ENCODE data around the gene NELL2. TPM values are rescaled to one million over a fixed set of nuclear protein-coding genes. Genes with fewer than 3 reads are reported as not detected.

Gene NELL2
- total RNA-seq, 1 experiment from 2014 or later, result 1.1 TPM

DNA sequence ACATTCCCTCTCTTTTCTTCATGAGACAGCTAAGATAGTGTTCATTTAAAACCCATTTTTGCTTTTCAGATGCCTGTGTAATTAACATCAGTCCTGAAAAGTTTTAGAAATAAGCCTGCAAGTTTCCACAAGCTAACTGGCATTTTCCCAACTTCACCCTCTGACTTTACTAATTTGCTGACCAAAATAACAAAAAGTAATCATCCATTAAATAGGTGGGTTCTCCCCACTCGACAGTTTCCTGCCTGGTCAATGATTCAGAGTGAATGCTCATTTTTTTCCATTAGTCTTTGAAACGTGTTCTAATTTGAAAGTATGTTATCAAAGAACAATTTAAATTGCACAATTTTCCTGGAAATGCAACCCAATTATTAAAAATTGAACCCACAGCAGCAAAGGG, 23.6 kb downstream of the NELL2 start:
- no peak overlapping the region for H3K4me3 ChIP-seq (replicated peaks in 1 of 2; ENCODE audit: low read depth in 1 of 2, low read length in 2 of 2)
- H4K20me1 ChIP-seq (ENCODE audit: insufficient read depth), result no peaks in the 10 kb centered on the region
- H3K9me3 ChIP-seq (ENCODE audit: control insufficient read depth in 1 of 2, insufficient read depth in 1 of 2, low read depth in 1 of 2, low read length in 2 of 2), result no peaks in the 10 kb centered on the region
- no peak overlapping the region for H3K9ac ChIP-seq (ENCODE audit: low read length)
- H3K79me2 ChIP-seq (ENCODE audit: insufficient read depth, low read length), result no peaks in the 10 kb centered on the region
- ChIA-PET RAD21 (ENCODE audit: low non-redundant PET in 1 of 2, low total read pairs in 2 of 2, uncharacterized antibody in 2 of 2, unreplicated experiment in 2 of 2) (no interaction called here), POLR2A (no interaction called here), CTCF (no interaction called here)
- H3K4me1 ChIP-seq (ENCODE audit: control insufficient read depth in 1 of 2, insufficient read depth in 2 of 2, low read length in 2 of 2), result no peaks in the 10 kb centered on the region
- ATAC-seq, result no peak
- H2AFZ ChIP-seq (ENCODE audit: low read depth, low read length, poor library complexity, severe bottlenecking), result no peak overlapping the region
- no peaks in the 10 kb centered on the region for H3K36me3 ChIP-seq (ENCODE audit: control insufficient read depth in 1 of 2, insufficient read depth in 2 of 2, low read length in 2 of 2)
- no peaks in the 10 kb centered on the region for H3K9me2 ChIP-seq (ENCODE audit: insufficient read depth)
- TF ChIP-seq SRF (IDR thresholded peaks at IDR 0.05; ENCODE audit: low read depth), result no peak
- no peak for TF ChIP-seq EGR1 (IDR thresholded peaks at IDR 0.05; ENCODE audit: low read depth)
- TF ChIP-seq RAD21 (IDR thresholded peaks at IDR 0.05; ENCODE audit: low read depth), result no peak
- no peak for DNase-seq (ENCODE audit: low read depth, low spot score)
- intact Hi-C loops (cut with micrococcal nuclease), result no loop called here
- no peak overlapping the region for H3K27ac ChIP-seq (ENCODE audit: low read depth, low read length)
- no peaks in the 10 kb centered on the region for H3K27me3 ChIP-seq (ENCODE audit: insufficient read depth, low read length)
- H3K4me2 ChIP-seq (ENCODE audit: low read length), result no peak overlapping the region
- BruUV-seq (replicated peaks), result no TSS peak

DNA sequence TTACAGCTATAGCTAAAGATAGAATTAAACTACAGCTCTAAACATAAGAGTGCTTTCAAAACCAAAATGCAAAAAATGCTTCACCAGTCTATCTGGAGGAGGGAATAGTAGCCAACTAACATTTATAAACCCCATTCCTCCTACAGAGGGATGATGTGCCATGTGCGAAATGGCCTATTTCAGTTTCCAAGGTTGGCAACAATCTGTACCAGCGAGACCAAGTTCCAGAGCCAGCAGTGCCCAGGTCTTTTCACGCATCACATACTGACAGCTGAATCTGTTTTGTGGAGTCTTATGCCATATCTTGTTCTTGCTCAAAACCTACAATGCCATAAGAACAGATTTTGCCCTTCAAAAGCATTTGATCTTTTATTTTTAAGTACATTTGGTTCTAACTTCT, 24.5 kb downstream of the NELL2 start:
- Histone ChIP-seq H3K4me2 (ENCODE audit: low read length) (no peak overlapping the region), H3K4me3 (replicated peaks in 1 of 2; ENCODE audit: low read depth in 1 of 2, low read length in 2 of 2) (no peak overlapping the region), H3K79me2 (ENCODE audit: insufficient read depth, low read length) (no peaks in the 10 kb centered on the region), H3K27me3 (ENCODE audit: insufficient read depth, low read length) (no peaks in the 10 kb centered on the region), H3K9me3 (ENCODE audit: control insufficient read depth in 1 of 2, insufficient read depth in 1 of 2, low read depth in 1 of 2, low read length in 2 of 2) (no peaks in the 10 kb centered on the region), H3K4me1 (ENCODE audit: control insufficient read depth in 1 of 2, insufficient read depth in 2 of 2, low read length in 2 of 2) (no peaks in the 10 kb centered on the region), H2AFZ (ENCODE audit: low read depth, low read length, poor library complexity, severe bottlenecking) (no peak overlapping the region), H3K9me2 (ENCODE audit: insufficient read depth) (no peaks in the 10 kb centered on the region), H3K9ac (ENCODE audit: low read length) (no peak overlapping the region), H3K36me3 (ENCODE audit: control insufficient read depth in 1 of 2, insufficient read depth in 2 of 2, low read length in 2 of 2) (no peaks in the 10 kb centered on the region), H4K20me1 (ENCODE audit: insufficient read depth) (no peaks in the 10 kb centered on the region), H3K27ac (ENCODE audit: low read depth, low read length) (no peak overlapping the region)
- ChIA-PET CTCF (no interaction called here), POLR2A (no interaction called here), RAD21 (ENCODE audit: low non-redundant PET in 1 of 2, low total read pairs in 2 of 2, uncharacterized antibody in 2 of 2, unreplicated experiment in 2 of 2) (no interaction called here)
- DNase-seq (ENCODE audit: low read depth, low spot score) (no peak), ATAC-seq (no peak)
- no TSS peak for BruUV-seq (replicated peaks)
- TF ChIP-seq, protein P1, sequence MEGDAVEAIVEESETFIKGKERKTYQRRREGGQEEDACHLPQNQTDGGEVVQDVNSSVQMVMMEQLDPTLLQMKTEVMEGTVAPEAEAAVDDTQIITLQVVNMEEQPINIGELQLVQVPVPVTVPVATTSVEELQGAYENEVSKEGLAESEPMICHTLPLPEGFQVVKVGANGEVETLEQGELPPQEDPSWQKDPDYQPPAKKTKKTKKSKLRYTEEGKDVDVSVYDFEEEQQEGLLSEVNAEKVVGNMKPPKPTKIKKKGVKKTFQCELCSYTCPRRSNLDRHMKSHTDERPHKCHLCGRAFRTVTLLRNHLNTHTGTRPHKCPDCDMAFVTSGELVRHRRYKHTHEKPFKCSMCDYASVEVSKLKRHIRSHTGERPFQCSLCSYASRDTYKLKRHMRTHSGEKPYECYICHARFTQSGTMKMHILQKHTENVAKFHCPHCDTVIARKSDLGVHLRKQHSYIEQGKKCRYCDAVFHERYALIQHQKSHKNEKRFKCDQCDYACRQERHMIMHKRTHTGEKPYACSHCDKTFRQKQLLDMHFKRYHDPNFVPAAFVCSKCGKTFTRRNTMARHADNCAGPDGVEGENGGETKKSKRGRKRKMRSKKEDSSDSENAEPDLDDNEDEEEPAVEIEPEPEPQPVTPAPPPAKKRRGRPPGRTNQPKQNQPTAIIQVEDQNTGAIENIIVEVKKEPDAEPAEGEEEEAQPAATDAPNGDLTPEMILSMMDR (IDR thresholded peaks at IDR 0.05 in 2 of 3, conservative IDR thresholded peaks at IDR 0.05 in 1 of 3; ENCODE audit: borderline replicate concordance in 1 of 3, insufficient read depth in 1 of 3, low read depth in 2 of 3, low read length in 2 of 3), result no peak
- no peak for TF ChIP-seq SP1 (IDR thresholded peaks at IDR 0.05; ENCODE audit: low read depth)
- TF ChIP-seq, protein P2, sequence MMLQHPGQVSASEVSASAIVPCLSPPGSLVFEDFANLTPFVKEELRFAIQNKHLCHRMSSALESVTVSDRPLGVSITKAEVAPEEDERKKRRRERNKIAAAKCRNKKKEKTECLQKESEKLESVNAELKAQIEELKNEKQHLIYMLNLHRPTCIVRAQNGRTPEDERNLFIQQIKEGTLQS (IDR thresholded peaks at IDR 0.05), result no peak
- intact Hi-C loops (cut with micrococcal nuclease), result no loop called here

All from HCT116 (cell line).